Right atrium auricular region (tissue), 2 donors: ENCODE measurements around the gene FOXL1. TPM values are rescaled to one million over a fixed set of nuclear protein-coding genes. Genes with fewer than 3 reads are reported as not detected.

ENCODE experiments used
- DNase-seq: peaks from one replicate; pipeline ENCODE4 v3.0.0-alpha.2; 2019; ENCODE audit warnings: low spot score
- H3K27ac ChIP-seq, 2 donors: fragments of 200-600 bp; sonication (generic); 1 replicate in 1 of 2; 2 replicates in 1 of 2; pipeline ENCODE4 v1.5.1; 2016 to 2019
- H3K27me3 ChIP-seq, 2 donors: fragments of 200-600 bp; sonication (generic); one replicate each; pipeline versions ENCODE4 v1.5.1 to v1.6.0; 2017 to 2019
- H3K36me3 ChIP-seq: fragments of 200-600 bp; sonication (generic); one replicate; pipeline ENCODE4 v1.5.1; 2016
- H3K4me1 ChIP-seq, 2 donors: fragments of 200-600 bp; sonication (generic); one replicate each; pipeline versions ENCODE4 v1.5.1 to v1.6.0; 2017 to 2019
- H3K4me3 ChIP-seq, 2 donors: fragments of 200-600 bp; sonication (generic); 1 replicate in 1 of 2; 2 replicates in 1 of 2; pipeline ENCODE4 v1.5.1; 2017 to 2019; ENCODE audit warnings: mild to moderate bottlenecking in 1 of 2, moderate library complexity in 1 of 2
- H3K9me3 ChIP-seq, 2 donors: fragments of 200-600 bp; sonication (generic); one replicate each; pipeline ENCODE4 v1.5.1; 2019
- total RNA-seq, 2 donors: library from RNA; depleted of rRNA; stranded (reverse); fragments of >200 nt; gene quantifications; one replicate each; pipeline ENCODE4 v1.1.0, GENCODE V29; 2016
- TF ChIP-seq, protein P1 (sequence below), 2 donors: fragments of 200-600 bp; sonication (generic); IDR thresholded peaks; one replicate each; pipeline ENCODE4 v1.5.1; 2019; ENCODE audit warnings: antibody characterized with exemption in 2 of 2

FOXL1 gene
- total RNA-seq, 2 donors from 2014 or later: 0.85 to 1.3 TPM

GRCh38 chr16:86631444-86631843 lies 53.1 kb downstream of the FOXL1 start:
- no peak overlapping the region for H3K4me3 ChIP-seq
- peaks cover 0 to 5% of the 10 kb centered on the region in 2 donors for H3K4me1 ChIP-seq
- DNase-seq: no peak
- H3K27me3 ChIP-seq: no peaks in the 10 kb centered on the region
- TF ChIP-seq, protein P1, sequence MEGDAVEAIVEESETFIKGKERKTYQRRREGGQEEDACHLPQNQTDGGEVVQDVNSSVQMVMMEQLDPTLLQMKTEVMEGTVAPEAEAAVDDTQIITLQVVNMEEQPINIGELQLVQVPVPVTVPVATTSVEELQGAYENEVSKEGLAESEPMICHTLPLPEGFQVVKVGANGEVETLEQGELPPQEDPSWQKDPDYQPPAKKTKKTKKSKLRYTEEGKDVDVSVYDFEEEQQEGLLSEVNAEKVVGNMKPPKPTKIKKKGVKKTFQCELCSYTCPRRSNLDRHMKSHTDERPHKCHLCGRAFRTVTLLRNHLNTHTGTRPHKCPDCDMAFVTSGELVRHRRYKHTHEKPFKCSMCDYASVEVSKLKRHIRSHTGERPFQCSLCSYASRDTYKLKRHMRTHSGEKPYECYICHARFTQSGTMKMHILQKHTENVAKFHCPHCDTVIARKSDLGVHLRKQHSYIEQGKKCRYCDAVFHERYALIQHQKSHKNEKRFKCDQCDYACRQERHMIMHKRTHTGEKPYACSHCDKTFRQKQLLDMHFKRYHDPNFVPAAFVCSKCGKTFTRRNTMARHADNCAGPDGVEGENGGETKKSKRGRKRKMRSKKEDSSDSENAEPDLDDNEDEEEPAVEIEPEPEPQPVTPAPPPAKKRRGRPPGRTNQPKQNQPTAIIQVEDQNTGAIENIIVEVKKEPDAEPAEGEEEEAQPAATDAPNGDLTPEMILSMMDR (IDR thresholded peaks at IDR 0.05): no peak
- no peaks in the 10 kb centered on the region for H3K9me3 ChIP-seq
- no peak overlapping the region for H3K27ac ChIP-seq
- no peaks in the 10 kb centered on the region for H3K36me3 ChIP-seq

Other genes starting within 250 kb of the FOXL1 start
- under 1 TPM in 1 of 2 donors, not detected in 1; 0.44 TPM for gene FOXF1, start 68.0 kb upstream of the FOXL1 start, total RNA-seq
- 1 to 10 TPM; 7.8 to 8.3 TPM for gene MTHFSD, start 23.3 kb upstream of the FOXL1 start, total RNA-seq
- 1 to 10 TPM; 2.6 to 2.9 TPM for gene FOXC2, start 11.7 kb upstream of the FOXL1 start, total RNA-seq